ENCODE data around the gene NOVA2.

The NOVA2 gene

GRCh38 chr19:45973553-45974338 is at the start of gene NOVA2:
NOVA2 (minus strand) TSS chr19:45973865; CDS start chr19:45973351, 514 bp downstream.
- peak; percentile 27 to 90 for DNase-seq

- no peak for DNase-seq
Measured at GRCh38 chr19:46023311-46023779, 49.7 kb upstream of the NOVA2 start.

- no peak for DNase-seq
Measured at GRCh38 chr19:46022431-46023310, 49.0 kb upstream of the NOVA2 start, which contains the start of gene PGLYRP1. PGLYRP1 (minus strand) TSS chr19:46023053; CDS start chr19:46023021, 32 bp downstream.

- no peak for DNase-seq
Measured at GRCh38 chr19:46022061-46022430, 48.4 kb upstream of the NOVA2 start.

GRCh38 chr19:46021531-46022041 is 47.9 kb upstream of the NOVA2 start:
- no peak for DNase-seq

GRCh38 chr19:46020819-46021125 is 47.1 kb upstream of the NOVA2 start:
- no peak for DNase-seq

- DNase-seq, result no peak
Measured at GRCh38 chr19:46019270-46019669, 45.6 kb upstream of the NOVA2 start.

- DNase-seq, result no peak
Measured at GRCh38 chr19:46018729-46019251, 45.1 kb upstream of the NOVA2 start.

GRCh38 chr19:46017874-46018675 is 44.4 kb upstream of the NOVA2 start:
- no peak for DNase-seq

GRCh38 chr19:46017095-46017429 is 43.4 kb upstream of the NOVA2 start:
- DNase-seq, result no peak

GRCh38 chr19:46016426-46017094 is 42.9 kb upstream of the NOVA2 start:
- DNase-seq, result peak; percentile 54 to 83

GRCh38 chr19:46015687-46016425 is 42.2 kb upstream of the NOVA2 start:
- DNase-seq, result peak in 1 of 2 experiments; percentile 36

- DNase-seq, result peak; percentile 47 to 91
Measured at GRCh38 chr19:46014941-46015686, 41.4 kb upstream of the NOVA2 start.

GRCh38 chr19:46014534-46014933 is 40.9 kb upstream of the NOVA2 start:
- DNase-seq, result no peak

- peak in 1 of 2 experiments; percentile 76 for DNase-seq
Measured at GRCh38 chr19:46009530-46010510, 36.2 kb upstream of the NOVA2 start.

- no peak for DNase-seq
Measured at GRCh38 chr19:46006411-46006810, 32.7 kb upstream of the NOVA2 start.

- DNase-seq, result no peak
Measured at GRCh38 chr19:46002678-46003275, 29.1 kb upstream of the NOVA2 start.

GRCh38 chr19:46000491-46001246 is 27.0 kb upstream of the NOVA2 start:
- peak in 1 of 2 experiments; percentile 84 for DNase-seq
